ENCODE data around the gene COL7A1. TPM values are rescaled to one million over a fixed set of nuclear protein-coding genes. Genes with fewer than 3 reads are reported as not detected.
A peak's percentile ranks its signal among the peaks of the same experiment; 100 is the strongest.
"Not testable (repeated sequence)": the region's sequence is repeated elsewhere in the genome, so short reads cannot be mapped to it uniquely, and the experiment has no call there.

The COL7A1 gene
- total RNA-seq, 1 experiment from 2014 or later = 5.2 TPM

GRCh38 chr3:48552111-48552951 is 42.8 kb downstream of the COL7A1 start:
- H3K4me3 Mint-ChIP-seq (ENCODE audit: unreplicated experiment) = no peak overlapping the region
- H3K27me3 ChIP-seq (replicated peaks; ENCODE audit: control insufficient read depth, insufficient read depth, low read length) = no peaks in the 10 kb centered on the region
- H3K36me3 ChIP-seq (ENCODE audit: control insufficient read depth, insufficient read depth, low read length) = no peaks in the 10 kb centered on the region; the same call in 1 of the 2 replicates
- ChIA-PET CTCF (interaction anchor here (0.7 to 1.1 kb wide), 3 partner anchors 84 to 357 kb away, joined by 4 to 5 read pairs (median 4); no protein-coding TSS in a partner anchor), POLR2A (interaction anchor here (0.8 to 1.1 kb wide), 2 partner anchors 82 to 105 kb away, joined by 4 read pairs; no protein-coding TSS in a partner anchor)
- H3K36me3 Mint-ChIP-seq (ENCODE audit: insufficient read depth, unreplicated experiment) = peaks cover 15% of the 10 kb centered on the region
- intact Hi-C loops (cut with micrococcal nuclease; ENCODE audit: unreplicated experiment) = no loop called here
- TF ChIP-seq CTCF (IDR thresholded peaks at IDR 0.05; ENCODE audit: insufficient read depth in 1 of 2, low read depth in 1 of 2, low read length in 1 of 2, severe bottlenecking in 1 of 2, unreplicated experiment in 1 of 2) = no peak
- BruUV-seq (replicated peaks) = no TSS peak
- no peaks in the 10 kb centered on the region for H3K27me3 Mint-ChIP-seq (ENCODE audit: insufficient read depth, unreplicated experiment)
- H3K4me3 ChIP-seq (ENCODE audit: low read depth, low read length) = no peak overlapping the region
- peak overlapping the region; percentile 79 for H3K27ac Mint-ChIP-seq (ENCODE audit: unreplicated experiment)
- H3K9me3 ChIP-seq = no peaks in the 10 kb centered on the region
- peaks cover 27% of the 10 kb centered on the region for H3K4me1 ChIP-seq
- peak; percentile 53 to 62 for DNase-seq
- no peaks in the 10 kb centered on the region for H3K9me3 Mint-ChIP-seq (ENCODE audit: unreplicated experiment)
- H3K4me1 Mint-ChIP-seq (ENCODE audit: low read depth, unreplicated experiment) = peaks cover 17% of the 10 kb centered on the region

DNA sequence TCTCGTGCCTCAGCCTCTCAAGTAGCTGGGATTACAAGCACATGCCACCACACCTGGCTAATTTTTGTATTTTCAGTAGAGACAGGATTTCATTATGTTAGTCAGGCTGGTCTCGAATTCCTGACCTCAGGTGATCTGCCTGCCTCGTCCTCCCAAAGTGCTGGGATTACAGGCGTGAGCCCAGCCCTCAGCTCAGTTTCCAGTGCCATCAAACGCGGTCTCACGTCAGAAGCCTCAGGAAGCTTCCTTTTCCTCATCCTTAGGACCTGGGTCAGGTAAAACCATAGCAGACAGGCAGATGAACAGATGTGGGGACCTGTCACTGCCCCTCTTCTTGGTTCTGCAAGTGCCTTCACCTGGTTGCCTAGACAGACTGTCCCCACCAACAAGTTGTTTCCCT is 43.5 kb downstream of the COL7A1 start:
- H3K27me3 Mint-ChIP-seq (ENCODE audit: insufficient read depth, unreplicated experiment); H3K4me3 Mint-ChIP-seq (ENCODE audit: unreplicated experiment); H3K36me3 ChIP-seq (ENCODE audit: control insufficient read depth, insufficient read depth, low read length); H3K9me3 Mint-ChIP-seq (ENCODE audit: unreplicated experiment); H3K9me3 ChIP-seq; H3K4me3 ChIP-seq (ENCODE audit: low read depth, low read length); BruUV-seq (replicated peaks); DNase-seq; H3K36me3 Mint-ChIP-seq (ENCODE audit: insufficient read depth, unreplicated experiment); intact Hi-C loops (cut with micrococcal nuclease; ENCODE audit: unreplicated experiment); H3K27me3 ChIP-seq (replicated peaks; ENCODE audit: control insufficient read depth, insufficient read depth, low read length): not testable (repeated sequence)
- Mint-ChIP-seq H3K4me1 (ENCODE audit: low read depth, unreplicated experiment) (peaks cover 17% of the 10 kb centered on the region), H3K27ac (ENCODE audit: unreplicated experiment) (peak overlapping the region; percentile 79)
- H3K4me1 ChIP-seq = peaks cover 27% of the 10 kb centered on the region
- ChIA-PET POLR2A (interaction anchor here (1.1 kb wide), 1 partner anchor 81 kb away, joined by 4 read pairs; no protein-coding TSS in a partner anchor), CTCF (interaction anchor here (0.7 to 3.0 kb wide), 4 partner anchors 22 to 357 kb away, joined by 3 to 11 read pairs (median 4); no protein-coding TSS in a partner anchor)

GRCh38 chr3:48548729-48549705 is 46.1 kb downstream of the COL7A1 start:
- CTCF ChIA-PET = interaction anchor here (0.6 to 3.0 kb wide), 14 partner anchors 8 to 336 kb away, joined by 3 to 23 read pairs (median 4); partner anchors contain the start of genes ATRIP, CCDC51, PFKFB4 and TMA7
- no peaks in the 10 kb centered on the region for H3K27me3 ChIP-seq (replicated peaks; ENCODE audit: control insufficient read depth, insufficient read depth, low read length)
- BruUV-seq (replicated peaks) = no TSS peak
- DNase-seq = peak; percentile 80 to 87
- no peaks in the 10 kb centered on the region; the same call in none of the 2 replicates for H3K36me3 ChIP-seq (ENCODE audit: control insufficient read depth, insufficient read depth, low read length)
- H3K4me1 Mint-ChIP-seq (ENCODE audit: low read depth, unreplicated experiment) = peaks cover 11% of the 10 kb centered on the region
- intact Hi-C loops (cut with micrococcal nuclease; ENCODE audit: unreplicated experiment) = loop anchor here (1.0 to 5.0 kb wide), 3 partner anchors 77 to 277 kb away; no protein-coding TSS in a partner anchor
- TF ChIP-seq CTCF (IDR thresholded peaks at IDR 0.05; ENCODE audit: insufficient read depth in 1 of 2, low read depth in 1 of 2, low read length in 1 of 2, severe bottlenecking in 1 of 2, unreplicated experiment in 1 of 2) = peak; percentile 86 to 90
- H3K9me3 ChIP-seq = no peaks in the 10 kb centered on the region
- H3K27me3 Mint-ChIP-seq (ENCODE audit: insufficient read depth, unreplicated experiment) = no peaks in the 10 kb centered on the region
- H3K9me3 Mint-ChIP-seq (ENCODE audit: unreplicated experiment) = no peaks in the 10 kb centered on the region
- peaks cover 16% of the 10 kb centered on the region for H3K4me1 ChIP-seq
- no peak overlapping the region for H3K27ac Mint-ChIP-seq (ENCODE audit: unreplicated experiment)
- peaks cover 6% of the 10 kb centered on the region for H3K36me3 Mint-ChIP-seq (ENCODE audit: insufficient read depth, unreplicated experiment)
- POLR2A ChIA-PET = interaction anchor here (0.9 kb wide), 1 partner anchor 76 kb away, joined by 3 read pairs; no protein-coding TSS in a partner anchor
- no peak overlapping the region for H3K4me3 Mint-ChIP-seq (ENCODE audit: unreplicated experiment)
- no peak overlapping the region for H3K4me3 ChIP-seq (ENCODE audit: low read depth, low read length)

Measured in Caco-2 (cell line).